K562 (cell line): ENCODE results near the gene PSMD2. TPM values are rescaled to one million over a fixed set of nuclear protein-coding genes. Genes with fewer than 3 reads are reported as not detected.
A peak's percentile ranks its signal among the peaks of the same experiment; 100 is the strongest.

ENCODE experiments used
- ATAC-seq: fragments of 200-7000 bp; cut with Tn5 transposase; 3 replicates; pipeline ENCODE4 v1.9.1; 2020; ENCODE audit warnings: moderate library complexity
- BruUV-seq: library from RNA; stranded (reverse); fragments of 400-500 nt; replicated peaks from 2 replicates; lab custom pipeline; 2021; lab: Mats Ljungman, UMichigan
- CTCF ChIA-PET: fragments of 300-600 bp; formaldehyde crosslinking; extraction: SDS; loops from one replicate; lab custom pipeline; 2021; ENCODE audit warnings: low intra/inter-chr PET ratio; lab: Yijun Ruan, JAX
- POLR2A ChIA-PET: fragments of 300-600, 350-650 bp; sonication (Branson Sonifier 250); formaldehyde crosslinking; extraction: SDS; loops from one replicate; lab custom pipeline; 2021; ENCODE audit warnings: antibody characterized with exemption, inconsistent platforms; lab: Yijun Ruan, JAX
- DNase-seq, 4 experiments: peaks; one replicate each; pipeline versions ENCODE4 v3.0.0 to v3.0.0-alpha.2; 2011 to 2018; ENCODE audit warnings: low spot score in 3 of 4, mixed read lengths in 3 of 4; ENCODE audit errors: extremely low read depth in 1 of 4
- FAIRE-seq: peaks from 2 replicates; lab custom pipeline; 2011; peaks lifted over from hg19 to GRCh38; lab: Jason Lieb, UNC
- H2AFZ ChIP-seq: 2 replicates; pipeline ENCODE4 v1.6.0; 2011; ENCODE audit warnings: low read depth, low read length, control low read depth, inconsistent platforms
- H3K27ac ChIP-seq: fragments of 200-600 bp; 3 replicates; pipeline ENCODE4 v1.8.0; 2011; ENCODE audit warnings: low read depth, mild to moderate bottlenecking, control low read depth, inconsistent platforms, low read length, moderate library complexity, mixed read lengths; ENCODE audit errors: extremely low read depth
- H3K27me3 ChIP-seq, 2 experiments: fragments of 300-600 bp in 1 of 2; 2 replicates in 1 of 2; 3 replicates in 1 of 2; pipeline versions ENCODE4 v1.6.0 to v1.8.0; 2011; ENCODE audit warnings: inconsistent platforms in 2 of 2, low read length in 2 of 2, mild to moderate bottlenecking in 1 of 2, mixed read lengths in 1 of 2, moderate library complexity in 1 of 2; ENCODE audit not compliant: control insufficient read depth in 2 of 2, insufficient read depth in 2 of 2
- H3K36me3 ChIP-seq: fragments of 300-600 bp; 3 replicates; pipeline ENCODE4 v1.8.0; 2011; ENCODE audit warnings: mild to moderate bottlenecking, low read length, inconsistent platforms; ENCODE audit not compliant: control insufficient read depth, insufficient read depth
- H3K4me1 ChIP-seq, 2 experiments: fragments of 200-600 bp in 1 of 2; replicated peaks in 1 of 2; 2 replicates in 1 of 2; 3 replicates in 1 of 2; pipeline versions ENCODE4 v1.5.1 to v1.8.0; 2011; ENCODE audit warnings: inconsistent platforms in 2 of 2, low read length in 2 of 2, mild to moderate bottlenecking in 1 of 2, mixed read lengths in 1 of 2, moderate library complexity in 1 of 2; ENCODE audit not compliant: control insufficient read depth in 2 of 2, insufficient read depth in 2 of 2
- H3K4me2 ChIP-seq: 2 replicates; pipeline ENCODE4 v1.6.1; 2011; ENCODE audit warnings: low read length, control low read depth, inconsistent platforms, mixed read lengths; ENCODE audit not compliant: insufficient read depth
- H3K4me3 ChIP-seq: fragments of 200-600 bp; sonication (generic), shearing (Covaris generic); 2 replicates; pipeline ENCODE4 v1.5.1; 2016; ENCODE audit warnings: control low read depth, inconsistent platforms
- H3K79me2 ChIP-seq: fragments of 200-600 bp; 3 replicates; pipeline ENCODE4 v1.8.0; 2011; ENCODE audit warnings: low read length, inconsistent platforms; ENCODE audit not compliant: control insufficient read depth, insufficient read depth
- H3K9ac ChIP-seq, 2 experiments: 2 replicates each; pipeline versions ENCODE4 v1.6.0 to v1.6.1; 2011; ENCODE audit warnings: low read depth in 2 of 2, low read length in 2 of 2, control low read depth in 1 of 2, inconsistent platforms in 1 of 2, mild to moderate bottlenecking in 1 of 2, mixed read lengths in 1 of 2; ENCODE audit not compliant: insufficient read depth in 1 of 2
- H3K9me1 ChIP-seq: one replicate; pipeline ENCODE4 v1.6.0; 2011; ENCODE audit warnings: inconsistent platforms, mild to moderate bottlenecking, low read length, moderate library complexity; ENCODE audit not compliant: control insufficient read depth, insufficient read depth
- H3K9me3 ChIP-seq: replicated peaks from 2 replicates; pipeline ENCODE4 v1.5.1; 2011; ENCODE audit warnings: low read depth, low read length, inconsistent platforms; ENCODE audit not compliant: control insufficient read depth, insufficient read depth
- H4K20me1 ChIP-seq: replicated peaks from 2 replicates; pipeline ENCODE4 v1.6.1; 2011; ENCODE audit warnings: low read length, inconsistent platforms, mixed read lengths; ENCODE audit not compliant: control insufficient read depth, insufficient read depth
- CHAMP1 ChIP-seq: fragments of 450-650 bp; IDR thresholded peaks from 2 replicates; pipeline ENCODE4 v1.6.1; 2016; ENCODE audit warnings: mild to moderate bottlenecking
- RBFOX2 ChIP-seq: fragments of 200-400 bp; formaldehyde crosslinking; IDR thresholded peaks from 2 replicates; pipeline ENCODE4 v1.6.1; 2017; ENCODE audit warnings: low read depth, mild to moderate bottlenecking, low read length, moderate library complexity
- ZBTB33 ChIP-seq: sonication (generic); formaldehyde crosslinking; IDR thresholded peaks from 2 replicates; pipeline ENCODE4 v1.8.1; 2023; ENCODE audit warnings: mild to moderate bottlenecking, missing genetic modification reagents
- WGBS: fragments of 100-300 bp; shearing (Covaris generic); methylation state at CpG from one replicate; pipeline ENCODE4 v1.1.6; 2016; ENCODE audit warnings: low coverage, mixed read lengths; ENCODE audit not compliant: insufficient coverage; ENCODE audit errors: missing lambda C conversion rate; 5-methylcytosine and 5-hydroxymethylcytosine counted together
- in situ Hi-C: fragments of 300-500 bp; cut with MboI; formaldehyde crosslinking; loops from 4 replicates; pipeline ENCODE4 v1.15.0; 2018; ENCODE audit warnings: inconsistent platforms, mixed read lengths
- intact Hi-C: fragments of 100-400 bp; cut with micrococcal nuclease; formaldehyde crosslinking; loops from 2 replicates; pipeline ENCODE4 v1.14.2; 2022
- polyA plus RNA-seq, 8 experiments: library from polyadenylated mRNA; depleted of rRNA in 4 of 8; stranded (reverse) in 5 of 8; unstranded in 3 of 8; fragments of >200 nt; fragmentation: Nextera tagmentation in 2 of 8; fragmentation: Illumina TruSeq in 1 of 8; extraction: Ambion mirVana in 2 of 8; extraction: Trizol in 1 of 8; gene quantifications; 2 replicates each; pipeline versions ENCODE4 v1.2.1 to v1.2.3, GENCODE V29; 2011 to 2014; ENCODE audit warnings: inconsistent platforms in 1 of 8, missing spikeins in 1 of 8
- total RNA-seq, 7 experiments: library from RNA; depleted of rRNA in 6 of 7; stranded (reverse); fragments of >200 nt in 6 of 7; fragmentation: Illumina TruSeq in 2 of 7; extraction: Trizol in 2 of 7; gene quantifications; 2 replicates each; pipeline versions ENCODE4 v1.2.1 to v1.2.3, GENCODE V29; 2011 to 2021; ENCODE audit warnings: low replicate concordance in 1 of 7

PSMD2 gene
- total and polyA plus RNA-seq, 9 of the 15 experiments (the other 6 are each of a cell fraction or from before 2014, with no cell fraction given): 152 to 484 (median 295) TPM

DNA sequence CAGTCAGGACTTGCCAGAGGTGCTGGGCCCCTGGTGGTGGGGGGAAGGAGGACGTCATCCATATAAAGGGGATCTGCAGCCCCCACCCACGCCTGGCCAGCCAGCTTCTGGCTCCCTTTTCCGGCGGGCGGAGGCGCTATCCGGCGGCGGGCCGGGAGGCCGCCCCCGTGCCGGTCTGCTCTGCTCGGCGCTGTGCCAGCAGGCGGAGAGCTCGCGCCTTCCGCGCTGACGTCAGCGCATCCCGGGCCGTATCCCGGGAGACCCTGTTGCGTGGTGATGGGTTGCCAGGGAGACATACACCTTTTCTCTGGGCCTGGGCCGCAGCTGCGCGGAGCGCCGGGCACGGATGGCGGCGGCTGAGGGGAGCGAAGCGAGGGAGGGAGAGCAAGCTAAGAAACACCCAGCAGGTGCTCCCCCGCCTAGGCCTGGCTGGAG, 39.5 kb downstream of the PSMD2 start:
- DNase-seq (no peak), FAIRE-seq (no peak), ATAC-seq (no peak)
- Histone ChIP-seq H3K27ac (no peak overlapping the region), H3K4me3 (no peak overlapping the region), H3K4me2 (no peak overlapping the region), H2AFZ (no peak overlapping the region), H3K27me3 (no peaks in the 10 kb centered on the region), H3K4me1 (peaks cover 32 to 56% of the 10 kb centered on the region in 2 experiments), H3K79me2 (peaks cover 16% of the 10 kb centered on the region), H3K9ac (peak overlapping the region in 1 of 2 experiments; percentile 64; a peak in 2 of 4 replicates), H4K20me1 (peaks cover 19% of the 10 kb centered on the region), H3K9me1 (peaks cover 11% of the 10 kb centered on the region), H3K36me3 (peaks cover 32% of the 10 kb centered on the region), H3K9me3 (no peaks in the 10 kb centered on the region)
- in situ Hi-C loops (no loop called here), intact Hi-C loops (no loop called here)
- ChIA-PET POLR2A (interaction anchor here (1.4 kb wide), 1 partner anchor 10 kb away, joined by 7 read pairs; no protein-coding TSS in a partner anchor), CTCF (no interaction called here)
- BruUV-seq: no TSS peak
- WGBS: 93% methylated on average over 21 of the region's 37 CpGs
- TF ChIP-seq RBFOX2: 0 out of 2 replicates have a peak, but pooled peaks have one; percentile 37
- peak; percentile 71 for TF ChIP-seq ZBTB33 (CRISPR knock-in tag)
- TF ChIP-seq CHAMP1: no peak
